HUES48 (cell line): ENCODE data around the gene PYGO2.
A peak's percentile ranks its signal among the peaks of the same experiment; 100 is the strongest.
"Not testable (repeated sequence)": the region's sequence is repeated elsewhere in the genome, so short reads cannot be mapped to it uniquely, and the experiment has no call there.

Experiments
- H3K27ac ChIP-seq: one replicate; pipeline ENCODE4 v1.7.0; 2013; ENCODE audit warnings: low read depth, low read length, inconsistent platforms
- H3K27me3 ChIP-seq: 2 replicates; pipeline ENCODE4 v1.6.1; 2013; ENCODE audit warnings: mild to moderate bottlenecking, low read length; ENCODE audit not compliant: control insufficient read depth, insufficient read depth
- H3K36me3 ChIP-seq: 2 replicates; pipeline ENCODE4 v1.6.1; 2013; ENCODE audit warnings: low read length; ENCODE audit not compliant: control insufficient read depth, insufficient read depth
- H3K4me1 ChIP-seq: 2 replicates; pipeline ENCODE4 v1.6.1; 2013; ENCODE audit warnings: mild to moderate bottlenecking, low read length; ENCODE audit not compliant: control insufficient read depth, insufficient read depth
- H3K4me3 ChIP-seq: 2 replicates; pipeline ENCODE4 v1.5.1; 2013; ENCODE audit warnings: mild to moderate bottlenecking, low read depth, low read length
- H3K9ac ChIP-seq: 2 replicates; pipeline ENCODE4 v1.6.1; 2013; ENCODE audit warnings: mild to moderate bottlenecking, low read depth, low read length, moderate library complexity
- H3K9me3 ChIP-seq: 2 replicates; pipeline ENCODE4 v1.6.1; 2013; ENCODE audit warnings: low read length; ENCODE audit not compliant: control insufficient read depth, insufficient read depth

PYGO2 gene

GRCh38 chr1:154989195-154989860 lies 27.7 kb upstream of the PYGO2 start:
- peaks cover 56% of the 10 kb centered on the region for H3K36me3 ChIP-seq
- H3K4me1 ChIP-seq = no peaks in the 10 kb centered on the region
- H3K27ac ChIP-seq = no peak overlapping the region
- H3K9me3 ChIP-seq = no peaks in the 10 kb centered on the region
- no peak overlapping the region for H3K9ac ChIP-seq
- H3K27me3 ChIP-seq = no peaks in the 10 kb centered on the region
- H3K4me3 ChIP-seq = no peak overlapping the region

DNA sequence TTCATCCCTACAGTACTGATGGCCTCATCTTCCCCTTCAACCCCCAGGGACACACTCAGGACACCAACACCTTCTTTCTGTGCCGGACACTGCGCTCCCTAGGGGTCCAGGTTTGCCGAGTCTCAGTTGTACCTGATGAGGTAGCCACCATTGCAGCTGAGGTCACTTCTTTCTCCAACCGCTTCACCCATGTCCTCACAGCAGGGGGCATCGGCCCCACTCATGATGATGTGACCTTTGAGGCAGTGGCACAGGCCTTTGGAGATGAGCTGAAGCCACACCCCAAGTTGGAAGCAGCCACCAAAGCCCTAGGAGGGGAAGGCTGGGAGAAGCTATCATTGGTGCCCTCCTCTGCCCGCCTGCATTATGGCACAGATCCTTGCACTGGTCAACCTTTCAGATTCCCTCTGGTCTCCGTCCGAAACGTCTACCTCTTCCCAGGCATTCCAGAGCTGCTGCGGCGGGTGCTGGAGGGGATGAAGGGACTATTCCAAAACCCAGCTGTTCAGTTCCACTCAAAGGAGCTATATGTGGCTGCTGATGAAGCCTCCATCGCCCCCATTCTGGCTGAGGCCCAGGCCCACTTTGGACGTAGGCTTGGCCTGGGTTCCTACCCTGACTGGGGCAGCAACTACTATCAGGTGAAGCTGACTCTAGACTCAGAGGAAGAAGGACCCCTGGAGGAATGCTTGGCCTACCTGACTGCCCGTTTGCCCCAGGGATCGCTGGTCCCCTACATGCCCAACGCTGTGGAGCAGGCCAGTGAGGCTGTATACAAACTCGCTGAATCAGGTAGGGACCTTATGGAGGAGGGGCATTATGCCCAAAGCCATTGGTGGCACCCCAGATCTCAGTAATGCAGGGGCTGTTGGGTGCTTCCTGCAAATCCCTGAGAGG lies 26.7 kb upstream of the PYGO2 start:
- no peaks in the 10 kb centered on the region for H3K9me3 ChIP-seq
- no peaks in the 10 kb centered on the region for H3K4me1 ChIP-seq
- H3K27ac ChIP-seq = no peak overlapping the region
- H3K36me3 ChIP-seq = peaks cover 54% of the 10 kb centered on the region
- H3K4me3 ChIP-seq = no peak overlapping the region
- H3K9ac ChIP-seq = no peak overlapping the region
- H3K27me3 ChIP-seq = no peaks in the 10 kb centered on the region

DNA sequence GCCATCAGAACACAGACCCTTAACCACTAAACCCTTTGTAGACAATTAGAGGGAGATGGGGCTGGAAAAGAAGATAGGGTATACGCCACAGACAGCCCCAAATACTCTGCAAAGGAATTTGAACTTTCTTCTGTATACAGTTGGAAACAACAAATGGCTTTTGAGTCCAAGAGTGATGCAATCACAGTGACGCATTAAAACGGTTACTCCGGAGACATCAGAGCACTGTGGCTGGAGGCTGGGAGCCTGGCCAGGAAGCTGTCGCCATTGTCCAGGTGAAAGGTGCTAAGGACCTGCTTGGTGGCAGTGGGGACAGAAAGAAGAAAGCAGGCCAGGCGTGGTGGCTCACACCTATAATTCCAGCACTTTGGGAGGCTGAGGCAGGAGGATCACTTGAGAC lies 25.7 kb upstream of the PYGO2 start:
- no peak overlapping the region for H3K27ac ChIP-seq

DNA sequence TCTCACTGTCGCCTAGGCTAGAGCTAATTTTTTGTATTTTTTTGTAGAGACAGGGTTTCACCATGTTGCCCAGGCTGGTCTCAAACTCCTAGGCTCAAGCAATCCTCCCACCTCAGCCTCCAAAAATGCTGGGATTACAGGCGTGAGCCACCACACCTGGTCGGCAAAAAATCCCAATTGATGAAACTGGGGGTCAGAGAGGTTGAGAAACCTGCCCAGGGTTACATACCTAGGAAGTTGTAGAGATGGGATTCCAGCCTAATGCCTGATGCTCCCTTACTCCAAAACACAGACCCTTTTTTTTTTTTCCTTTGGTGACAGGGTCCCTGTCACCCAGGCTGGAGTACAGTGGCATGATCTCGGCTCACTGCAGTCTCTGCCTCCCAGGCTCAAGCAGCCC lies 25.2 kb upstream of the PYGO2 start:
- H3K9me3 ChIP-seq, H3K4me1 ChIP-seq, H3K9ac ChIP-seq, H3K27ac ChIP-seq, H3K27me3 ChIP-seq, H3K4me3 ChIP-seq: not testable (repeated sequence)
- peaks cover 50% of the 10 kb centered on the region for H3K36me3 ChIP-seq

More for the DNA sequence above, 25.7 kb upstream of the PYGO2 start:
- no peak overlapping the region for H3K9ac ChIP-seq
- H3K4me1 ChIP-seq = peaks cover 4% of the 10 kb centered on the region
- no peaks in the 10 kb centered on the region for H3K9me3 ChIP-seq
- H3K27me3 ChIP-seq = no peaks in the 10 kb centered on the region
- H3K36me3 ChIP-seq = peaks cover 50% of the 10 kb centered on the region
- no peak overlapping the region for H3K4me3 ChIP-seq

DNA sequence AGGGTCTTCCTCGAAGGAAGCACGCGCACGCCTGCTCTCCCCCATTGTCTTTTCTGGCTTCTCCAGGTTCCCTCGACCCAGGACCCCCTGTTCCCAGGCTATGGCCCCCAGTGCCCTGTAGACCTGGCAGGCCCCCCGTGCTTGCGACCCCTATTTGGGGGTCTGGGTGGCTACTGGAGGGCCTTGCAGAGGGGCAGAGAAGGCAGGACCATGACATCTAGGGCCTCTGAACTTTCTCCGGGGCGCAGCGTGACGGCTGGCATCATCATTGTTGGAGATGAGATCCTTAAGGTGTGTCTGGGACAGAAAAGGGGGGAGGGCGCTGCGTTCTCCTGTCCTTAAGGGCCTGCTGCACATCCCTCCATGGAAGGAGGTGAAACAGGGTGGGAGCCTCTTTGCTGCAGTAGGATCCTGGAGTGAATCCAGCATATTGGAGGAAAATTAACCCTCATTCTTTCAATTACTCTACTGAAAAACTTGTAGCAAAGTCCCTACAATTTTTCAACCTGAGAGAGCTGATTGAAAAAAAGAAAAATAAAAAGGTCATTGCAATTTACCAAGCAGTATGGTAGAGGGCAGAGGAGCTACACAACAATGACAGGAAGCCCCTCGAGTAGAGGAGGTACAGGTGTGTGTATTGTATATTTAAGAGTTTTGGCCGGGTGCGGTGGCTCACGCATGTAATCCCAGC lies 22.3 kb upstream of the PYGO2 start:
- peaks cover 40% of the 10 kb centered on the region for H3K36me3 ChIP-seq
- H3K4me1 ChIP-seq = peaks cover 5% of the 10 kb centered on the region
- no peaks in the 10 kb centered on the region for H3K27me3 ChIP-seq
- peak overlapping the region; percentile 83 for H3K9ac ChIP-seq
- H3K27ac ChIP-seq = peak overlapping the region; percentile 47
- peak overlapping the region; percentile 90 for H3K4me3 ChIP-seq
- H3K9me3 ChIP-seq = no peaks in the 10 kb centered on the region

- no peaks in the 10 kb centered on the region for H3K27me3 ChIP-seq
- peak within 1 kb of the TSS; percentile 97 for H3K27ac ChIP-seq
- peak within 1 kb of the TSS; percentile 90 for H3K4me3 ChIP-seq
- peak within 1 kb of the TSS; percentile 83 for H3K9ac ChIP-seq
- H3K36me3 ChIP-seq = peaks cover 37% of the 10 kb centered on the region
- H3K4me1 ChIP-seq = peaks cover 5% of the 10 kb centered on the region
- no peaks in the 10 kb centered on the region for H3K9me3 ChIP-seq
Measured at GRCh38 chr1:154982897-154983648, 21.5 kb upstream of the PYGO2 start, which contains the start of gene FLAD1. Gene FLAD1 (plus strand): TSS chr1:154983344. CDS start chr1:154983695, 351 bp downstream.

DNA sequence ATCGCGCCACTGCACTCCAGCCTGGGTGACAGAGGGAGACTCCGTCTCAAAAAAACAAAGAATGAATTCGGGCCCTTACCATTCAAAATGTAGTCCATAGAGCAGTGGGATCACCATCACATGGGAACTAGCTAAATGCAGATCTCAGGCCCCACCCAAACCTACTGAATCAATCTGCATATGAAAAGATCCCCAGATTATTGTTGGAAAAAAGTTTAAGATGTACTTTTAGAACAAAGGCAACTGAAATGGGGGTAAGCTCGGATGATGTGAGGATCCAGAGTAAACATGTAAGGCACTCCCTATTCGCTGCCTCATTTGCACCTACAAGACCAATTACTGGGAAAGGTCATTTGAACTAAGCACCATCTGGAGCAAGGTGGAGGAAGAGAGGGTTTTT lies 20.8 kb upstream of the PYGO2 start:
- H3K27ac ChIP-seq = peak overlapping the region; percentile 97
- H3K4me1 ChIP-seq = peaks cover 5% of the 10 kb centered on the region
- no peaks in the 10 kb centered on the region for H3K27me3 ChIP-seq
- no peaks in the 10 kb centered on the region for H3K9me3 ChIP-seq
- peaks cover 37% of the 10 kb centered on the region for H3K36me3 ChIP-seq
- peak overlapping the region; percentile 80 for H3K9ac ChIP-seq
- peak overlapping the region; percentile 61 for H3K4me3 ChIP-seq

DNA sequence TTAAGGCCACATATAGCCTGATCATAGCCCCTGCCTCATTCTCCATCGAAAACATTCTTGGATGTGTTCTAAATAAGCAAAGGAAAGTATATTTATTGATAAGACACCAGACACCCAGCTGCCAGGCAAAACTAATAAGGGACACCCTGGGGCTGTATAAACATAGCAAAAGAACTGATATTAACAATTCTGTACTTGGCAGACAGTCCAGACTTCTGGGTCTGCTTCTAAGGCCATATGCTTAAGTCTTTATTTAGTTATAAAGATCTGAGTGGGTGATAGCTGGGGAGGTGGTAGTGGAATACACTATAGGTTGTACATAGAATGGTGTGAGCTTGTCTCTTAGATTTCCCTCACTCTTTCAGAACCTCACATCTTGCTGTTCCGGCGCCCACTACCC lies 16.8 kb upstream of the PYGO2 start:
- H3K4me3 ChIP-seq = no peak overlapping the region
- H3K4me1 ChIP-seq = peaks cover 13% of the 10 kb centered on the region
- H3K9ac ChIP-seq = no peak overlapping the region
- no peaks in the 10 kb centered on the region for H3K27me3 ChIP-seq
- H3K36me3 ChIP-seq = peaks cover 29% of the 10 kb centered on the region
- no peak overlapping the region for H3K27ac ChIP-seq
- no peaks in the 10 kb centered on the region for H3K9me3 ChIP-seq

DNA sequence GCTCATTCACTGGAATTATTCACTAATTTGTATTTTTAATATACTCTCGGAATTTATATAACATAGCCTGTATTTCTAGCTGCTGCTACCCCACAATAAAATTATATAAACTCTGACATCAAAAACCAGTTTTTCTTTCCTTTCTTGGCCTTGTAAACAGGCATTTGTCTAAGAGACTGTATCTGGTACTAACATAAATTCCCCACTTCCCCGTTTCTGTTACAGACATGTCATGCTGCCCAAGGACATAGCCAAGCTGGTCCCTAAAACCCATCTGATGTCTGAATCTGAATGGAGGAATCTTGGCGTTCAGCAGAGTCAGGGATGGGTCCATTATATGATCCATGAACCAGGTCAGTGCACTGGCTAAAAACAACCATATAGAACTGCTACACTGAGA lies 16.2 kb upstream of the PYGO2 start:
- not testable (repeated sequence) for H3K27ac ChIP-seq, H3K9ac ChIP-seq, H3K27me3 ChIP-seq, H3K4me3 ChIP-seq, H3K9me3 ChIP-seq
- Histone ChIP-seq H3K36me3 (peaks cover 29% of the 10 kb centered on the region), H3K4me1 (peaks cover 17% of the 10 kb centered on the region)

- Histone ChIP-seq H3K27me3 (no peaks in the 10 kb centered on the region), H3K9me3 (no peaks in the 10 kb centered on the region), H3K4me3 (peak overlapping the region; percentile 94), H3K36me3 (peaks cover 29% of the 10 kb centered on the region), H3K27ac (peak overlapping the region; percentile 98), H3K4me1 (peaks cover 24% of the 10 kb centered on the region), H3K9ac (peak overlapping the region; percentile 88)
Measured at GRCh38 chr1:154975409-154976059, 14.0 kb upstream of the PYGO2 start.
